NCI-H524 treated with DMSO at 0.1 percent for 48 hours (cell line): Measurements from ENCODE around the gene HOXB6.

ENCODE experiments used
- DNase-seq: peaks from one replicate; lab custom pipeline; 2025; lab: John Stamatoyannopoulos, UW

HOXB6 gene

GRCh38 chr17:48565925-48566710 is 38.7 kb downstream of the HOXB6 start:
- DNase-seq, result no peak

DNA sequence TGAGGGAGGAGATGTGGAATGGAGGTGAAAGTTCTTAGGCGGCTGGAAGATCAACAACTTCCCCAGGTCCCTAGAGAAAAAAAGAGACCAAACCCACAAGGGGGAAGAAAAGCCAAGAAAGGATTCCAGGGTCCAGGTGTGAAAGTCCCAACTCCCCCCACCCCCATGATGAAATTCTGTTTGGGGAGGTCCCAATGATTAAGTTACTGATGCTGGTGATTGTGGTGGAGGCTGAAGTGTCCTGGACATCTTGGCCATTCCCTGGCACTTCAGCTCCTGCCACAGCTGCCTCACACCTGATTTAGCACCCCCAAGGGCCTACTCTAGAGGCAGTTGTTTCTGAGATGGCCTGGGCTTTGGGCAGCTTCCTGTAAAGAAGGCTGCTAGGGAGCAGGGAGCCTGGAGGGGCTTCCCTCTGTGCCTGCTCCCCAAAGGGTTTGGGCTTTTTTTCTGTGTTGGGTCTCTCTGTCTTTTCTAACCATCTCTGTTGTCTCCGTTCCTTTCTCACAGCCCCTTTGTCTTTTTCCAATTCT is 39.7 kb downstream of the HOXB6 start:
- DNase-seq, result no peak

DNA sequence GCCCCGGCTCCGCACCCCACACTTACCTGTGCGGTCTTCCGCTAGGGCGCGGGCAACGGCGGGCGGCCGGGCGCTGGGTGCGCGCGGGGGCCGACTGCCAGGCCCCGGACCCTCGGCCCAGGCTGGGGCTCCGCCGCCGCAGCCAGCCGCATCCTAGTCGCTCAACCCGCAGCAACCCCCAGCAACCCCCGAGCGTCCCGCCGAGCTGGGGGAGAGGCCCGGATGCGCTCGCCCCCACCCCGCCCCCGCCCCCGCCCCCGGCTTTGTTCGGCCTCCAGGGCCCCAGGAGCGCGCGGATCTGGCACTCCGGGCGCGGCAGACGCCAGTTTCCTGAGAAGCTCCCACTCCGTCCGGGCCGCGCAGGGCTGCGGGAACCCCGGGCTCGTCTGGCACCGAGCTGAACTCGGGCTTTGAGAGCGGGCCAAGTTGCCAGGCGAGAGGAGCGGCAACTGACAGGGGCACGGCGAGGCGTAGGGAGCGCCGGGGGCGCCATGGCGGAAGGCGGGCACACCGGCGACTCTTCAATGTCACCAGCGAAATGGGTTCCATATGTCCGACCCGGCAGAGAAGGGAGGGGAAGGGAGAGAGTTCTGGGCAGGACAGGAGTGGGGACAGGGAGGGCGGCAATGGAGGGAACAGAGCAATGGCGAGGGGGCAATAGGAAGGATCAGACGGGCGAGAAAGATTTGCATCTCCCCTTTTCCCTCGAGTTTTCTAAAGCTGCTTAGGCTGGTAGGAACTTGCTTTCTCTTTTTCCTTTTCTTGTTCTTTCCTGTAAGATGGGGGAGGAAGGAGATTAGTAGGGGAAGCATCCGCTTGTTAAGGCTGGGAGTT is 40.4 kb downstream of the HOXB6 start:
- no peak for DNase-seq

DNA sequence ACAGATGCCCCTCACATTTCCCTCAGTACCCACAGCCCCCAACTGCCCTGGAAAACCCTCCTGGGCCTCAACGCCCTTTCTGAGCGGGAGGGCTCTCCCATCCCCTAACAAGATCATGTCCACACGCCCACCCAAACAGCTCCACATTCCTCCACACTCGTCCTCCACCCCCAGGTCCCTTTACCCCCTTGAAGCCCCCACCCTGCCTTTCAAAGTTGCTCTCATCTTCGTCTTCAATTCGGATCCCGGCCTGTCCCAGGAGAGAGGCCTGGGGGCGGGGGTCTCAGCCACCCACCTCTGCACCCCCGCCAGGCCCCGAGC is 41.0 kb downstream of the HOXB6 start:
- no peak for DNase-seq

DNA sequence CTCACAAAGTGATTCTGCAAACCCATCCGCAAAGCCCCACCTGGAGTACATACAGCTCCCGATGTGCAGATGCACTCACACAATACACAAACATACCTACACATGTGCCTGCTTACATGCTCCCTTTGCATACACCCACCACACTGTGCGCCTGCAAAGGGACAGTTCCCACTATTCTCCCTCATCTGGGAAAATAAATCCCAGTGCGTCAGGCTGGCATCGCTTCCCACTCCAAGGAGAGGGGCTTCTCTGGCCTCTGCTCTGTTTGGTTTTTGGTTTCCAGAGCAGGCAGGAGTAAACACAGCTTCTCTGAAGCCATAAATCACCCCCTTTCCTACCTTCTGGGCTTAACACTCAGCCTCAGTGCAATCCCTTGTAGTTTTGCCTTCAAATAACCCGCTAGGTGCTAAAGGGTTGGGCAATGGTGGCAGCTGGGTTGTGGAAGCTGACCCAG is 41.4 kb downstream of the HOXB6 start:
- no peak for DNase-seq

DNA sequence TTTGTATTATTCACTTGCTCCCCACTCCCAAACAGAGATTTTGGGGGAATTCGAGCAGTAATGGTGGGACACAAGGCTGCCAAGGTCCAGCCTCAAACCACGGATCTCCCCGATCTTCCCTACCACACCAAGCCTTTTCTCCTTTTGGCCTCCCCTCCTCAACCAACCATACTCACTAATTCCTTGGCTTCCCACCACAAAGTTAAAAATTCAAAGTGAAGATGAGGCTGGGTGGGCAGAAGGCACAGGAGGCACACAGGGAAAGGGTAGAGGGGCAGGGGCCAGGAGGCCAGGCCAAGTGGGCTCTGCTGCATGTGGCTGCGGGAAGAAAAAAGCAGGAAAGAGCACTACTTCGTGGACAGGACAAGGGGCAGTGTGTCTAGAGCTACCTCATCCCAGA is 41.9 kb downstream of the HOXB6 start:
- DNase-seq, result no peak

DNA sequence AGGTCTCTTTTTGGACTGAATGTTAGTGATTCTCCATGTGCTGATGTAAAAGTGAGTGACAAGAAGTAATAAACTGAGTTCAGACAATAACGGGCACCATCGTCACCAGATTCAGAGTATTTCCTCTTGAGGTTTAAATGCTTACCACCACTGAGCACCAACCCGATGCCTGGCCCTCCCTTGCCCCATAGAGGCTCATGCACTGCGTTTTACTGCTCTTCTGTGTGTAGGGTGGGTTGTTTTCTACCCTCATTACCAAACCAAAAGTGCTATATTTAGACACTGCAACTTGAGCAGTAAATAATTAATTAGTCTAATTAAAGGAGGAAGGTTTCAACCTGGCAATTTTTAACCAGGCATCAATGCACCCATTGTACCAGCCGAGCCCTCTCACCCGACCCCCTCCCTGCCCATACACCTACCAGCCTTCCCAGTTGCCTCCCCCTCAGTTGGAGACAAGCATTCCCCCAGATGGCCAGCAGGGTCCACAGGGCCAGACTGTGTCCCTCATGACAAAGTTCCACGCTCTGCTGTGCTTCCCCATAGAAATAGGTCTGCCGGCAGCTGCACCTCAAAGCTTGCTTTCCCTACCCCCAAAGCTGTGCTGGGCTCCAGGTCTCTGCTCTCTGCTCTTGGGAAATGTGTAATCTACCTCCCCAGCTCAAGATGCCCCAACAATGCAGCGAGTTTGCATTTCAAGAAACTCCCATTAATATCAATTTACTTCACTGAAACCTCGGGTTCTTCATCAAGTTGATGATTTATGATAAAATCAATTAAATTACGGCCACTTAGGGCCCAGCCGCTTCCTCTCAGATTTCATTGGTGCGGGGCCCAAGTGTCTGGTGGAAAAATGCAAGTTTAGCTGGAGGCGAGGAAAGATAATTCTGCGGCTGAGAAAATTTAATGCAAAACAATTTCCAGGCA is 42.6 kb downstream of the HOXB6 start:
- no peak for DNase-seq

- no peak for DNase-seq
Observed at GRCh38 chr17:48559840-48560817, 44.7 kb downstream of the HOXB6 start.

DNA sequence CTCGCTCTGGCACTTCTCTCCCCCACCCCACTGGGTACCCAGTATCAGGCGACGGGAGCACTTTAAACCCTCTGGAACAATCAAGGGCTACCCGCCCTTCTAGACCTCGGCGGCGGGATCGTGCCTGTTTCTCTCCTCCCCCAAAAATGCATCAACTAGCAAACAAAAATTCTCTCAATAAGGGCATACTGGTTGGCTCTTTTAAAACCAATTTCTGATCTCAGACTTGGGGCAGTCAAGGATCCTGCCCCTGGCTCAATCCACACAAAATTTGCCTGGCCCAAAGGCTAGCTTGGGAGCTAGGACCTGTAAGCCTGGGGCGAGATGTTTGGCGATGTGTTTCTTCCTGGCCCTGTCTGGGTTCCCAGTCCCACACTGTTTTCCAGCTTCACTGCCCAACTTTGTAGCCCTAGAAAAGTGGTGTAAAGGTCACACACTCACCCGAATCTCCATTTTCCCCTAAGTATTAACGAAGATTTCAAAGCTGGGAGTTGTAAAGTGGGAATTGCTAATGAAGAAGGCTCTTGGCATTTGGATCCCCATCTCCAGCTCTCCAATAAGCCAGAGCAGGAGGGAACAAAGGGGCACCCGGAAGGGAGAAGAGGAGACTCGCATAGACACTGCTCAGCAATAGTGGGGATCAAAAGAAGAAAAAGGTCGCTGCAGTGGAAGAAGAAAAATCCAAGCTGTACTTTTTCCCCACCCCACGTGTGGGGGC is 45.5 kb downstream of the HOXB6 start:
- DNase-seq, result no peak

DNA sequence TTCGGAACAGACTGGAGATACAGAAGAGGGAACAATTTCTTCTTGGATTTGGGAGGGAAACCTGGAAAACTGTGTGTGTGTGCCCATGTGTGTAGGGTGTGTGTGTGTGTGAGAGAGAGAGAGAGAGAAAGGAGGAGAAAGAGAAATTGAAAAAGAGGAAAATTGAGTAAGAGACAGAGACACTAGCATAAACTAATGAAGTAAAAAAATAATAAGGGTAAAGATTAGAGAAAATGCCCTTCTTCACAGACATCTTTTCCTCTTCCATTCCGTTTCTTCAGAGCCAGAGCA is 46.0 kb downstream of the HOXB6 start:
- DNase-seq, result no peak

DNA sequence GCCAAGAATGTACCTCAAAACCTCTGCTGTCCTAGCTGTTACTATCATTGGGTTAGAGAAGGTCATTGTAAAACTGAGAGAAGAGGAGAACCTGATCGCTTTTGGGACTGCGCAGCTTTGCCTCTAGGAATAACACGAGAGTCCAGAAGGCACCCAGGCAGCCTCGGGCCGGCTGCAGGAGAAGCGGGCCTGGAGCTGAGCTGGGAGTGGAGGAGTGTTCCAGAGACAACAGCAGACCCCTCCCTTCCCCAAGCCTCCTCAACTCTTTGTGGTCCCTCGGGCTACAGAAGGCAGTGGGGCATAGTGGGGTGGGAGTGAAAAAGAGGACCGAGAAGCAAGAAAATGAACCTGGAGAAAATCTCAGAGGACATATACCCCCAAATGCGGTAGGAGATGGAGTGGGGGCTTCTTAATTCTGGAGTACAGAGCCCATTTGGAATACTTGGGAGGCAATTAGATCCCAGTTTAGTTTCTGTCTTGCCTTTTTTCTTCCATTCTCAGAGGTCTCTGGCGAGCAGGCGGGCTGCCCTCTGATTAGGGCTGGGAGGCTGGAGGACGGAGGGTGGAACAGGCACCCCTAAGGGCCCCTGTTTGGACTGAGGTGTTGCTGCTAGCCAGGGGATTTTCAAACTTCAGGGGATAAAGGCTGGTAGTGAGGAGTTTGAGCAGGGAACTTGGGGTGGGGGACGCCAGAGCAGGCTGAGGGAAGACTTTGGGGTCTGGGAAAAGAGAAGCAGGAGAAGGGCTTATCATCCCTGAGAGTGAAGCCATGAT is 46.5 kb downstream of the HOXB6 start:
- DNase-seq, result no peak

- no peak for DNase-seq
Observed at GRCh38 chr17:48556576-48557401, 48.0 kb downstream of the HOXB6 start.

DNA sequence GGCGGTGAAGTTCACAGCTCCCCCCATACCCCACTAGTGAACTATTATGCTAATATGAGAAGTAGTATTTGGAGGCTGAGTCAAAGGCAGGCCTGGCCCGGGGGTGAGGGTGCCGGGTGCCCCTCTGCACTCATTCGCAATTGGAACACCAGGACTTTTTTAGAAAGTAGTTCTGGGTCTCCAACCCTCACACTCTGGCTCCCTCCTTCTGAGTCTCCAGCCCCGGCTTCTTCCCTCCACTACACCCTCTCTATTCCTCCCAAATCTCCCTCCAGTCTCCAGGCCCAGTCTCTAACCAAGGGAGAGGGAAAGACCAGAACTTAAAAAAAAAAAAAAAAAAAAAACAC is 48.6 kb downstream of the HOXB6 start:
- DNase-seq, result no peak

DNA sequence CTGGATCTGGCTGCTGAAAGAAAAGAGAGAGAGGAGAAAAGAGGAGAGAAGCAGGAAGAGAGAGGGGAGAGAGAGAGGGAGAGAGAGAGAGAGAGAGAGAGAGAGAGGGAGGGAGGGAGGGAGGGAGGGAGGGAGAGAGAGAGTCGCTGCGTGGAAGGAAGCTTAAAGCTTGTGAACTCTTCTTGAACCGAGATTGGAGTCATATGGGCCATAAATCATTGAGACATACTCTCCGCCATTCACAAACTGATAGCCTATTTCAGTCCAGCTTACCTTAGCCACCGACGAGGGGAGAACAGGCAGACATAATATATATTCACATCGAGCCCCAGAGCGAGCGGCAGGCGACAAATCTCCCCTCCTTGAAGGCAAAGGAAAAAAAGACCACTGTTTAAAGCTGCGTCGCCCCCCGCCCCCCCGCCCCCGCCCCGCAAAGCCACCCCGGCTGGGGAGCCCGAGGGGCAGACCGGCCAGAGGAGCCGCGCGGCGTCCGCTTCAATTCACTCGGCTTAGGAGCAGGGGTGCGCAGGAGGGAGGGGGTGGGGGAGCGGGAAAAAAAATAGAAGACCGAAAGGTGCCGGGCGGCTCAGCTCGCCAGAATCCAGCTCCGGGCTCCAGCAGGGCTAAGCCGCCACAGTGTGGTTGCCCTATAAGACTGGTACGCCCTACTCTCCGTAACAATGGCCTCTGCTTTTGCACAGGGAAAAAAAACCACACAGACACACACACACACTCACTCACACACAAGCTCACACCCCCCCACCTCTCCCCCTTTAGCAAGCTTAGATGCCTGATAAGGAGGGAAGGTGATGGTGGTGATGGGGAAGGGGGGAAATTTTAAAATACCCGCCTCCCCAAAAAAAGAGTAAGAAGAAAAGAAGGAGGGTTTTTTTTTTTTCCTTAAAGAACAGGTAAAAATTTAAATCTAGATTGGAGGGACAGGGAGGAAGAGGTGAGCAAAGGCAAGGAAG is 49.2 kb downstream of the HOXB6 start:
- DNase-seq, result peak; percentile 27

DNA sequence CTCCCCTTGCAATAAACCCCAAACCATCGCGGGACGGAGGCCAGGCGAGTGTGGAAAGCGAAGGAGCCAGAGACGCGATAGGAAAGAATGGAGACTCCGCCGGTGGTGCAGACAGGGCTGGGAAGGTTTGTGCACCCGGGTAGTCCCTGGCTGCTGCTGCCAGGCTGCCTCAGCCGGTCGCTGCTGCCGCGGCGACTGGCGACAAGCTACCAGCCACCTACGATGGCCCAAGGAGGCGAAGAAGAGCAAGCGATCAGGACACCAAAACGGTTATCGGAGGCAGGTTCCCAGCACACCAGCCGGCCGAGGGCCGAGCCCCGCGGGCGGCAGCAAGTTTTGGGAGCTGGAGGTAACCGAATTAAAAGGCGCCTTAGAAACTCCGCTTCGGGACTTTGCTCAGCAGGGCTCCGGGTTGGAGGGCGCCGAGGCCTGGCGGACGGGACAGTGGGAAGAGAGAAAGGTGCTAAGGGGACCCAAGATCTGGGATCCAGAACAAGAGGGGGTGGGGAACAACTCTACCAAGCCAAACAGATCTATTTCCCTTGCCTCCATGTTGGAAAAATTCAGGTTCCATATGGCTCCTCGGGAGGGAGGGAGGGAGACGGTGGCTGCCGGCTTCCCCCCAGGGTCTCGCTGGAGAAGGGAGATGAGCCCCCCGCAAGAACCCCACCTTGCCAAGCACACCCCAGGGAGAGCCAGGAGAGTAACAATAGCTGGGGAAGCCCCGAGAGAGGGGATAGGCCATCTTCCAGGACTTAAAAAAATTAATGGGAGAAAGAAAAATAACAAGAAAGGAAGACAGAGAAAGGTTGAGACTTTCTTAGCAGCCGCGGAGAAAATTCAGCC is 50.2 kb downstream of the HOXB6 start:
- DNase-seq, result no peak

- no peak for DNase-seq
Observed at GRCh38 chr17:48553826-48554225, 51.0 kb downstream of the HOXB6 start.

- DNase-seq, result no peak
Observed at GRCh38 chr17:48553190-48553547, 51.6 kb downstream of the HOXB6 start.
